Measurements from ENCODE around the gene RNF181.

DNA sequence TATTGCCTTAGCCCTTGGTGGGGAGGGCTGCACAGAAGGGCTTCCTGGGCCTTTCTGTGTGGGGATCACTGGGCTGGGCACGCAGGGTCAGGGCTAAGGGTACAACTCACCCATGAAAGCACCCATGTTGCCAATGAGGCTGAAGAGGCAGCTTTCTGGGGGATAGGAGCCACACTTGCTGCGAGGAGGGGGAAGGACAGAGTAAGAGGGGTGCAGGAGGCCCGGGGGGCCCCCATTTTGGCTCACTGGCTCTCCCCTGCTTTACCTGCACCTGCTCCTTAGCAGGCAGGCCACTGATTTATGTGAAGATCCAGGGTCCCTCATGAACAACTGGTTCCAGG, 4.7 kb downstream of the RNF181 start:
- TF ChIP-seq, protein P1, sequence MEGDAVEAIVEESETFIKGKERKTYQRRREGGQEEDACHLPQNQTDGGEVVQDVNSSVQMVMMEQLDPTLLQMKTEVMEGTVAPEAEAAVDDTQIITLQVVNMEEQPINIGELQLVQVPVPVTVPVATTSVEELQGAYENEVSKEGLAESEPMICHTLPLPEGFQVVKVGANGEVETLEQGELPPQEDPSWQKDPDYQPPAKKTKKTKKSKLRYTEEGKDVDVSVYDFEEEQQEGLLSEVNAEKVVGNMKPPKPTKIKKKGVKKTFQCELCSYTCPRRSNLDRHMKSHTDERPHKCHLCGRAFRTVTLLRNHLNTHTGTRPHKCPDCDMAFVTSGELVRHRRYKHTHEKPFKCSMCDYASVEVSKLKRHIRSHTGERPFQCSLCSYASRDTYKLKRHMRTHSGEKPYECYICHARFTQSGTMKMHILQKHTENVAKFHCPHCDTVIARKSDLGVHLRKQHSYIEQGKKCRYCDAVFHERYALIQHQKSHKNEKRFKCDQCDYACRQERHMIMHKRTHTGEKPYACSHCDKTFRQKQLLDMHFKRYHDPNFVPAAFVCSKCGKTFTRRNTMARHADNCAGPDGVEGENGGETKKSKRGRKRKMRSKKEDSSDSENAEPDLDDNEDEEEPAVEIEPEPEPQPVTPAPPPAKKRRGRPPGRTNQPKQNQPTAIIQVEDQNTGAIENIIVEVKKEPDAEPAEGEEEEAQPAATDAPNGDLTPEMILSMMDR (IDR thresholded peaks at IDR 0.05), result no peak
- TF ChIP-seq POLR2A (IDR thresholded peaks at IDR 0.05) (no peak), POLR2AphosphoS5 (IDR thresholded peaks at IDR 0.05) (no peak)

All from transverse colon (tissue), 4 donors.